ENCODE measurements around the gene GBF1. TPM values are rescaled to one million over a fixed set of nuclear protein-coding genes. Genes with fewer than 3 reads are reported as not detected.

Gene GBF1
- total RNA-seq, 1 experiment from 2014 or later, result 23.7 TPM

GRCh38 chr10:102404361-102405107 lies 159.2 kb downstream of the GBF1 start:
- TF ChIP-seq CTCF (conservative IDR thresholded peaks at IDR 0.05), result no peak
- no peak overlapping the region for H4K5ac ChIP-seq (ENCODE audit: insufficient read length, low read depth, low read length)
- Mint-ChIP-seq H3K4me1 (peaks cover 9 to 14% of the 10 kb centered on the region in 2 experiments), H3K9me3 (0 out of 5 replicates have a peak, but pooled peaks cover 0 to under 1% of the 10 kb centered on the region in 2 experiments), H3K27ac (no peak overlapping the region; a peak in 1 of 7 replicates), H3K27me3 (ENCODE audit: low read depth) (peaks cover 56% of the 10 kb centered on the region), H3K4me3 (no peak overlapping the region), H3K36me3 (ENCODE audit: insufficient read depth in 1 of 3, low read depth in 3 of 3) (peaks cover 2 to 21% (median 13%) of the 10 kb centered on the region in 3 experiments; a peak in 5 of 7 replicates)
- H3K4me2 ChIP-seq (ENCODE audit: insufficient read depth, insufficient read length, low read length), result no peak overlapping the region
- H2AFZ ChIP-seq (ENCODE audit: low read length), result no peak overlapping the region
- H4K20me1 ChIP-seq (ENCODE audit: control insufficient read depth, insufficient read depth, insufficient read length), result peaks cover 2% of the 10 kb centered on the region
- no peak overlapping the region for H4K8ac ChIP-seq (replicated peaks; ENCODE audit: insufficient read length, low read depth, low read length)
- H2BK5ac ChIP-seq (ENCODE audit: insufficient read length, low read length), result no peak overlapping the region
- H2BK120ac ChIP-seq (ENCODE audit: low read depth, low read length, poor library complexity, severe bottlenecking), result no peak overlapping the region
- no peak overlapping the region for H2BK15ac ChIP-seq (ENCODE audit: low read depth, low read length)
- H3K14ac ChIP-seq (ENCODE audit: insufficient read depth, low read length), result no peak overlapping the region
- no peaks in the 10 kb centered on the region for H3K9me3 ChIP-seq (ENCODE audit: control insufficient read depth, low read depth, low read length)
- H2AK5ac ChIP-seq (ENCODE audit: insufficient read length, low read length), result no peak overlapping the region
- no peak overlapping the region for H2BK12ac ChIP-seq (ENCODE audit: insufficient read length, low read depth, low read length)
- H3K4ac ChIP-seq (ENCODE audit: low read depth, low read length), result no peak overlapping the region
- H3K9ac ChIP-seq (ENCODE audit: extremely low read depth, insufficient read length, low read length), result no peak overlapping the region
- no peak overlapping the region for H3K18ac ChIP-seq (ENCODE audit: insufficient read length, low read depth, low read length)
- peaks cover 15% of the 10 kb centered on the region; the same call in 1 of the 2 replicates for H3K27me3 ChIP-seq (ENCODE audit: insufficient read depth, low read length)
- H4K91ac ChIP-seq (ENCODE audit: insufficient read length, low read depth, low read length), result no peak overlapping the region
- H3K79me2 ChIP-seq (ENCODE audit: insufficient read depth, low read length), result no peaks in the 10 kb centered on the region
- H3K23ac ChIP-seq (ENCODE audit: insufficient read length, low read depth, low read length), result no peak overlapping the region
- no peaks in the 10 kb centered on the region for H3K4me1 ChIP-seq (ENCODE audit: insufficient read depth, low read length)
- no peak overlapping the region for H2BK20ac ChIP-seq (ENCODE audit: low read depth, low read length, poor library complexity, severe bottlenecking)
- WGBS (ENCODE audit: extremely low coverage, insufficient read length, low lambda C conversion rate), result no CpG with 5 or more reads among the region's 17 CpGs
- no peaks in the 10 kb centered on the region for H3K79me1 ChIP-seq (ENCODE audit: insufficient read depth, low read depth, low read length, poor library complexity, severe bottlenecking)
- no peak for DNase-seq
- H3K27ac ChIP-seq (ENCODE audit: insufficient read length, low read depth, low read length), result no peak overlapping the region
- H3T11ph ChIP-seq (ENCODE audit: low read length), result no peak overlapping the region
- H3K23me2 ChIP-seq (ENCODE audit: insufficient read length, low read depth, low read length, poor library complexity, severe bottlenecking), result no peaks in the 10 kb centered on the region
- no peak overlapping the region for H3K56ac ChIP-seq (ENCODE audit: insufficient read length, low read depth, low read length)
